AG09309 (cell line): ENCODE data around the gene ADGRB2.

Source experiments
- DNase-seq: peaks from one replicate; pipeline ENCODE4 v3.0.0-alpha.2; 2010; ENCODE audit warnings: low read depth
- H3K4me3 ChIP-seq: 2 replicates; pipeline ENCODE4 v1.5.1; 2011; ENCODE audit warnings: mild to moderate bottlenecking, low read depth, low read length, moderate library complexity; ENCODE audit not compliant: control insufficient read depth
- CTCF ChIP-seq: IDR thresholded peaks from 2 replicates; pipeline ENCODE4 v1.5.1; 2011; ENCODE audit warnings: mild to moderate bottlenecking, low read depth, low read length, inconsistent platforms; ENCODE audit not compliant: insufficient read depth, control insufficient read depth; ENCODE audit errors: missing control alignments

ADGRB2 gene

GRCh38 chr1:31727849-31728248, 36.3 kb downstream of the ADGRB2 start:
- DNase-seq = no peak
- no peak for TF ChIP-seq CTCF
- H3K4me3 ChIP-seq = no peak overlapping the region

GRCh38 chr1:31727195-31727594, 36.9 kb downstream of the ADGRB2 start:
- DNase-seq = no peak
- TF ChIP-seq CTCF = no peak
- no peak overlapping the region for H3K4me3 ChIP-seq

- no peak for TF ChIP-seq CTCF
- H3K4me3 ChIP-seq = no peak overlapping the region
- no peak for DNase-seq
Measured at GRCh38 chr1:31726715-31727114, 37.4 kb downstream of the ADGRB2 start.

GRCh38 chr1:31725777-31726535, 38.2 kb downstream of the ADGRB2 start:
- no peak for DNase-seq
- no peak overlapping the region for H3K4me3 ChIP-seq
- no peak for TF ChIP-seq CTCF

DNA sequence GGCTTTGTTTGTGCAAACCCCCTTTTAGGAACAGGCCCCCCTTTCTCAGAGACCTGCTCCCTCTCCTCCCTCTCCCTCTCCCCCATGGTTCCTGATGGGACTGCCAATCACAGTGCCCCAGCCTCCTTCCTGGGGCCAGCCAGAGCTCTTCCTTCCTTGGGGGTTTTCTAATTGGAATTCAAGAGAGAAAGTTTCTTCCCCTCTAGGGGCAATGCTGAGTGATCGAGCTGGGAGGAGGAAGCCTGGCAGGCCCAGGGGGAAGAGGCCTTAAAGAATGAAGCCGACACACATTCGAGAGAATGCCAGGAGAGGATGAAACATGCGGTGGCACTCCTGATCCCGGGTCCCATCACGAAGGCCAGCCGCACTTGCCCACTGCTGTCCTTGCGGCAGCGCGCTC, 39.0 kb downstream of the ADGRB2 start:
- no peak for DNase-seq
- no peak overlapping the region for H3K4me3 ChIP-seq
- TF ChIP-seq CTCF = no peak

DNA sequence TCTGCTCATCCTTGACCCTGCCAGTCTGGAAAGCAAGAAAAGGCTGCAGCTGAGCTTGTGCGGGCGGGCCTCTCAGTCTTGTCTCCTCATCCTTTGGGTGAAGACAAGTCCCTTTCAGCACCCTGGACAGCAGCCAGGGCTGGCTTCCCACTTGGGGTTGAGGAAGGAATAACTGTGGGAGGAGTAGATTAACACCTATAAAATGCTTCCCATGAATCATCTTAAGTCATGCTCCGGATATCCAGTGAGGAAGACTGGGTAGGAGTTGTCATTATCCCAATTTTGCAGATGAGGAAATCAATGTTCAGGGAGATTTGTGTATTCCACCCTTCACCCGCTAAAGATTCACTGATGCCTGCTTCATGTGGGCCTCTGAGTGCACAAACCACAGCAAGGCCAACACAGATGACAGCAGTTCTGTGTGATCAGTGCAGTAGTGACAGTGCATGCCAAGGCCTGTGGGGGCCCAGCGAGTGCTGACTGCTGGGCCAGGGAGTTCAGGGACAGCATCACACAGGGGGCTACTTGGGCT, 40.2 kb downstream of the ADGRB2 start:
- DNase-seq = no peak
- no peak overlapping the region for H3K4me3 ChIP-seq
- TF ChIP-seq CTCF = no peak
